GM03348 (cell line): ENCODE data around the gene TMEM267.
A peak's percentile ranks its signal among the peaks of the same experiment; 100 is the strongest.
"Not testable (repeated sequence)": the region's sequence is repeated elsewhere in the genome, so short reads cannot be mapped to it uniquely, and the experiment has no call there.

Experiments used
- DNase-seq: peaks from one replicate; pipeline ENCODE4 v3.0.0; 2012; ENCODE audit warnings: low spot score

Gene TMEM267

GRCh38 chr5:43456556-43456955 is 27.1 kb downstream of the TMEM267 start:
- DNase-seq = no peak

GRCh38 chr5:43441575-43441974 is 42.1 kb downstream of the TMEM267 start:
- not testable (repeated sequence) for DNase-seq

- DNase-seq = no peak
Observed at GRCh38 chr5:43437062-43437660, 46.5 kb downstream of the TMEM267 start.

- DNase-seq = no peak
Observed at GRCh38 chr5:43433382-43433781, 50.3 kb downstream of the TMEM267 start.

- peak; percentile 78 for DNase-seq
Observed at GRCh38 chr5:43432486-43433375, 50.9 kb downstream of the TMEM267 start.

GRCh38 chr5:43429706-43430105 is 54.0 kb downstream of the TMEM267 start:
- no peak for DNase-seq

GRCh38 chr5:43429016-43429415 is 54.6 kb downstream of the TMEM267 start:
- no peak for DNase-seq

- no peak for DNase-seq
Observed at GRCh38 chr5:43427306-43427705, 56.4 kb downstream of the TMEM267 start.

GRCh38 chr5:43425983-43426382 is 57.7 kb downstream of the TMEM267 start:
- peak; percentile 72 for DNase-seq

- DNase-seq = not testable (repeated sequence)
Observed at GRCh38 chr5:43423086-43423485, 60.6 kb downstream of the TMEM267 start.

GRCh38 chr5:43422143-43422542 is 61.5 kb downstream of the TMEM267 start:
- DNase-seq = peak; percentile 47

GRCh38 chr5:43421450-43422133 is 62.1 kb downstream of the TMEM267 start:
- no peak for DNase-seq

GRCh38 chr5:43420241-43420640 is 63.4 kb downstream of the TMEM267 start:
- DNase-seq = no peak

GRCh38 chr5:43418561-43418960 is 65.1 kb downstream of the TMEM267 start:
- no peak for DNase-seq

GRCh38 chr5:43416803-43417394 is 66.8 kb downstream of the TMEM267 start:
- no peak for DNase-seq

GRCh38 chr5:43415935-43416802 is 67.5 kb downstream of the TMEM267 start:
- DNase-seq = no peak

- no peak for DNase-seq
Observed at GRCh38 chr5:43413966-43414365, 69.7 kb downstream of the TMEM267 start.

- DNase-seq = no peak
Observed at GRCh38 chr5:43412644-43413043, 71.0 kb downstream of the TMEM267 start.

- no peak for DNase-seq
Observed at GRCh38 chr5:43412156-43412555, 71.5 kb downstream of the TMEM267 start, which contains the start of gene CCL28. Gene CCL28, minus strand, starts transcription at chr5:43412391. Its CDS starts 75 bp downstream, at chr5:43412316.

- no peak for DNase-seq
Observed at GRCh38 chr5:43411495-43411894, 72.2 kb downstream of the TMEM267 start.

- DNase-seq = no peak
Observed at GRCh38 chr5:43410414-43410813, 73.3 kb downstream of the TMEM267 start.
